ENCODE data around the gene GLTP.
"Not testable (repeated sequence)": the region's sequence is repeated elsewhere in the genome, so short reads cannot be mapped to it uniquely, and the experiment has no call there.

Gene GLTP

DNA sequence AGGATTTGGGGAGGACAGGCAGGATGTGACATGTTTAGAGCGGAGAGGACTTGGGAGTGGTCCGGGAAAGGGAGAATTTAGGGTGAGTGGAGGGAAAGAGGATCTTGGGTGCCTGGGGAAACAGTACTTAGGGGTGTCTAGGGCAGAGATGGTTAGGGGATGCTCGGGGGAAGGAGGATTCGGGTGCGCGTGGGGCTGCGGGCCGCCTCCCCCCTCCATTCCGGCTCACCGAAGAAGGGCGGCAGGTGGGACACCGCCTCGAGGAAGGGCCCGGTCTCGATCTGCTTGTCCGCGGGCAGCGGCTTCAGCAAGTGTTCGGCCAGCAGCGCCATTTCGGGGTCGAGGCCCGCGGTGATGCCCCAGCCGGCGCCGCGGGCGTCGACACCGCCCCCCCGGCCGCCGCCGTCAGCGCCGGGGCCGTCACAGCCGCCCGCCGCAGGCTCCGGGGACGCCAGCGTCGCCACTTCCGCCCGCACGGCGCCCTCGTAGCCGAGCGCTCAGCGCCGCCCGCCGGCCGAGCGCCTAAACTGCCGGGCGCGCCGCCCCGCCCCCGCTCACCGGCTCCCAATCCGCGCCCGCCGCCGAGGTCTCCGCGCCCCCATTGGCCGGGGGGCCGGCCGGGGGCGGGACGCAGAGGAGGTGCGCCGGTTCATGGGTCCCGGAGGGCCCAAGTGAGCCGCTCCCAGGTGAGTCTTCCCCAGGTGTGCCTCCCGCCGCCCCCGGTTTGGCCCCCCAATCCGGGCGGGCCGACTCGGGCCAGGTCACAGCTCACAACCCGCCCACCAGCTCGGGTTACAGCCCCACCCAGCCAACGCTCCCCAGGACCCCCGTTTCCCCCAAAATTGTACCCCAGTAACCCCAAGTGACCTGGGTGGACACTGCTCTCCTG, at the start of gene GLTP:
TSS of gene GLTP (minus strand) at position 499 of the 889 bp plus-strand sequence. CDS start at position 332, 167 bp downstream.
- DNase-seq, result peak; percentile 65 to 82

DNA sequence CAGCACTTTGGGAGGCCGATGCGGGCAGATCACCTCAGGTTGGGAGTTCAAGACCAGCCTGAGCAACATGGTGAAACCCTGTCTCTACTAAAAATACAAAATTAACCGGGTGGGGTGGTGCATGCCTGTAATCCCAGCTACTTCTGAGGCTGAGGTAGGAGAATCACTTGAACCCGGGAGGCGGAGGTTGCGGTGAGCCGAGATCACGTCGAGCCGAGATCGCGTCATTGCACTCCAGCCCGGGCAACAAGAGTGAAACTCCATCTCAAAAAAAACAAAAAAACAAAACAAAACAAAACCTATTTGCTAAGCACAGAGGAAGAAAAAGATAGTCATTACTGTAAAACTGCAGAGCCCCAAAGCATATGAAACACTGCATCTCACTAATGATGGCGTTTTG, 49.0 kb upstream of the GLTP start:
- DNase-seq, result not testable (repeated sequence)

- no peak for DNase-seq
Measured at GRCh38 chr12:109928058-109928656, 47.8 kb upstream of the GLTP start.

DNA sequence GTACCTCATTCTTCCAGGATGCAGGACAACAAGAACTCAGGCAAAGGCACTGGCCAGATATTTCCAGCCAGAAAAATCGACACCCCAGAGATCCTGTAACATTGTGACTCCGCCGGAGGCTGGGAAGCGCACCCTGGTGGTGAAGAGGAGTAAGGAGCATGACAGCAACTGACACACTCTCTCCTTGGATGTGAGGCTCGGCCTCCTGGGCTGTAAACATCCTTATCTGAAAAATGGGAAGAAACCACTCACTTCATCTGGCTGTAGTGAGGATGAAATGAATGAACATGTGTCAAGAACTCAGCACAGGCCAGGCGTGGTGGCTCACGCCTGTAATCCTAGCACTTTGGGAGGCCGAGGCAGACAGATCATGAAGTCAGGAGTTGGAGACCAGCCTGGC, 47.3 kb upstream of the GLTP start:
- DNase-seq, result peak; percentile 9 to 21

GRCh38 chr12:109926488-109927210, 46.3 kb upstream of the GLTP start:
- no peak for DNase-seq

DNA sequence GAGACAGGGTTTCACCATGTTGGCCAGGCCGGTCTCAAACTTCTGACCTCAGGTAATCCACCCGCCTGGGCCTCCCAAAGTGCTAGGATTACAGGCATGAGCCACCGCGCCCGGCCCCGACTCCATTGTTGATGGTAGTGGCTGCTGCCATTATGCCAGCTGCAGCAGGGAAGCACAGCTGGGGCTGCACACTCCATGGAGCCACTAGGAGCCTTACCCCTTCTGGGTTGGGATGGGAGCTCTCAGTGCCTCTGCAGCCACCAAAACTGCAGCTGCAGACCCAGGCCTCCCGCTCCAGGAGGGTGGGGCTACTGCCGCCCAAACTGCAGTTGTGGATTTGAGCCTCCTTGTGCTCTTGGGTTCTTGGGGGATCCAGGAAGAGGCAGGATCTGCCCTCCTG, 45.7 kb upstream of the GLTP start:
- no peak for DNase-seq

DNA sequence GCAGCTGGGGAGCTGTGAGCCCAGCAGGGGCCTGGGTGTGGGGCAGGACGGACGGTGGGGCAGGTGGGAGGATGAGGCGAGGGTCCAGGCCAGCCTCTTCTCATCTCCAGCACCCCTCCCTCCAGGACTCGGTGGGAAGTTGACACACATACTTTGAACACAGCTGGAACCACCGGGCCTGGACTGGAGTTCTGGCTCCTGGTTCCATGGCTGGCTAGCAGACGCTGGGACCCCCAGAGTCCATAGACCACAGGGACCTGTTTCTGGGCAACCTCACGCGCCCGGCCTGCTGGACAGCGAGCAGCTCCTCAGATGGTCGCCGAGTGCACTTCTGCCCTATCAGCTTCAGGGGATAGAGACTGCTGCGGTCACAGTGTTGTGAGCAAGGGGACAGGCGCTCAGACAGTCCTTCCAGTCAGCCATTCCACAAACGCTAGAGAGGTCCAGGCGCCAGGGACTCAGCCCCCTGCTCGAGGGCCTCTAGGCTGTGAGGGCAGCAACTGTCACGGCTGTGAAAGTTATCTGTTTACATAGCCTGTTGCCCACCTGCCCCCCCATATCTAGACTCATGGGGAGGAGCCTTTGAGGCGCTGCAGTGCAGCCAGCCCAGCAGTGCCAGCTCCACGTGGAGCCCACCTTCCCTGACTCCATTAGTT, 45.0 kb upstream of the GLTP start:
- DNase-seq, result no peak

DNA sequence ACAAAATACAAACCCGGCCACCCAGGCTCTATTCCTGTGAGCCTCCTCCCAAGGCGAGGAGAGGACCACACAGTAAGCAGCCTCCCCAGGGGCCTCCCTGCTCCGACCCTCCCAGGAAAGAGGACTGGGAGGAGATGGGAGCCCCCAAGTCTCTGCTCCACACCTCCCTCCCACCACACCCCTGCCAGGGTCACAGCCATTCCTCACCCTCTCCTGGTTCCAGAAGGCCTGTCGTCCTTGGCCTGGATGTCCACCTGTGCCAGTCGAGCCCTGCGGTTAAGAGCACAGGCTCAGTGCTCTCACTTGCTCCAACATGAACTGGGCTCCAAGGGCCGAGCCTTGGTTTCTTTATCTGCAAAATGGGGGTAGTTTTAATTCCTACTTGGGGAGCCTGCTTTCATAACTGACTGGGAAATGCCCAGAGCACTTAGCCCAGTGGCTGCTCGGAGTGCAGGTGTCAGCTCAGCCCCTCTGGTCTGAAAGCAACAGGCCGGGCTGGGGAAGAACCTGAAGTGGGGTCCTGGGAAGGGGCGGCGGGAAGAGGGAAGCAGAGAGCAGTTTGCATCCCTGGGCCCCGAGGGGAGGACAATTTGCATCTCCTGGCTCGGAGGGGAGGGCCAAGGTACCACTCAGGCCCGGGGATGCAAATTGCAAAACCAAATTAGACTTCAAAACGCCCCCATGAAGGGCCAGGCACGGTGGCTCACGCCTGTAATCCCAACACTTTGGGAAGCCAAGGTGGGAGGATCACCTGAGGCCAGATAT, 43.3 kb upstream of the GLTP start:
- DNase-seq, result no peak

DNA sequence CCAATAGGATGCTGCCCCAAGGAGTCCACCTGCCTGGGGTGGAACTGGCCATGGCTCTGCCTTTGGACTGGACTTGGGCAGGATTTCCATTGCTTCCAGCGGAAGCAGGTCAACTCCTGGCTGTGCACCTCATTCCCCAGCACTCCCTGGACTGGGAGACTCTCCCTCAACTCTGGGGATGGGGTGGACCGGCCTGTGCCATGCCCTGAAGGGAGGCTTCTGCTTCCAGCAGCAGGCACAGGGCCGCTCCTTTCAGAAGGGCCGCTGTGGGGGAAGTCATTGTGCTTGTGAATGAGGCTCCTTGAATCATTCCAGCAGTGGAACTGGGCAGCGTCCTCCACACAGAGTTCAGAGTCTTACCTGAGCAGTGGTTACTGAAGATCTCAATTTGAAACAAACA, 42.7 kb upstream of the GLTP start:
- no peak for DNase-seq

DNA sequence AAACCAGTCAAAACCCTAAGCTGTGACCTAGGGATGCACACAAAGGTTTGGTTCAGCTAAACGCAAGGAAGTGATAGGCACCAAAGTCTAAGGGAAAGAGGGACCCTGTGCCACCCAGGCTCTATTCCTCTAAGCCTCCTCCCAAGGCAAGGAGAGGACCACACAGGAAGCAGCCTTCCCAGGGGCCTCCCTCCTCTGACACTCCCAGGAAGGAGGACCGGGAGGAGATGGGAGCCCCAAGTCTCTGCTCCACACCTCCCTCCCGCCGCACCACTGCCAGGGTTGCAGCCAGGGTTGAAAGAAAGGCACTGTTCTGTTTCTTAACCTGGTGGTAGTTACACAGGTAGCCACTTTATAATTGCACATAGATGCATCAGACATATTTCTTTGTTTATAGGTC, 41.6 kb upstream of the GLTP start:
- no peak for DNase-seq

DNA sequence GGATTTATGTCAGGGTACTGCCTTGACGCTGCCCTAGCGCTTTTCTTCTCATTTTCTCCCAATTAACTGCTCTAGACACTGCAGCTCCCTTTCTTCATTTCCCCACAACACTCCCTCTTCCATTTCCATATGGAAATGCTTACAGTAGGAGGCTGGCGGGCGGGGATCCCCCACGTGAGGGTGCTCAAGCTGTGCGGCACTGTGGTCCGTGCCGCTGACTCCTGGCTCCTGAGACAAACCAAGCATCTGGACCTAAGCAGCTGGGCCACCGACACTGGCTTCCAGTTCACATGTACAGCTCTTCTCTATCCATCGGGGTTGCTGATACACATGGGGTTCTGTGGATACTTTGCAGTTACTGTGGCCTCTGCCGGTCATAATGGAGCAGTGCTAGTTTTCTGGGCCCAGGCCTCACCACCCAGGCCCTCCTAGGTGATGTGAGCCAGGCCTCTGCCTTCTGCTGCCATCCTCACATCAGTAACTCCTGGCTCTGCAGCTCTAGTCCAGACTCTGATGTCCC, 40.0 kb upstream of the GLTP start:
- peak in 1 of 2 experiments; percentile 21 for DNase-seq

DNA sequence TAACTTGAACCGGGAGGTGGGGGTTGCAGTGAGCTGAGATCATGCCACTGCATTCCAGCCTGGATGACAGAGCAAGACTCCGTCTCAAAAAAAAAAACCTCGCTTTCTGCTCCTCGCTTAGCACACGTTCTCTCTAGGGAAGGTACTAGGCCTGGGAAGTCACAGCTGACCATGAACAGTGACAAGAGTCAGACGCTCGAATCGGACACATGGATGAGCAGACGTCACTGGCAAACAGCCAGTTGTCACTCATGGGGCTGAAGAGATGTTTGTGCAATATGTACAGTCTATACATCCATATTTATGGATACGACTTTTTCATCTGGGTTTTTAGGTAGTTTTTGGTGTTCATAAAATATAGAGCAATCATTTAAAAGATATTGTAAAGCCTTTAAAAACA, 39.1 kb upstream of the GLTP start:
- no peak for DNase-seq

DNA sequence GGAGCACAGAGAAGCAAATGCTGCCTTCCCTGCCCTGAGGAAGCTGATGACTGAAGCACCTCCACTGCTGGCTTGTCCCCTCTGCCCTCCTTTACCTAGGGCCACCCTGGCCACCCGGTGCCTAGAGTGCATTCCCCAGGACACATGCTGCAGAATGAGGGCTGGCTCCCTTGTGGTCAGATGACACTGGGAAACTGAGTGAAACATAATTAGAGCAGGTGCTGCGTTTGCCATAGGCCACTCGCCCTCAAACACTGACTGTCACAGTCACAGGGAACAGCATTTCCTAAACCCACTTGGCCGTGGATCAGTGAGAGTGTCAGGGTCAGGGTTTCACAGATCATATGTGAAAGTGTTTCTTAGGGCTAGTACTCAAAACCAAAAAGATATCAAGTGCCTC, 35.7 kb upstream of the GLTP start:
- no peak for DNase-seq

GRCh38 chr12:109915171-109916040, 35.1 kb upstream of the GLTP start:
- no peak for DNase-seq

DNA sequence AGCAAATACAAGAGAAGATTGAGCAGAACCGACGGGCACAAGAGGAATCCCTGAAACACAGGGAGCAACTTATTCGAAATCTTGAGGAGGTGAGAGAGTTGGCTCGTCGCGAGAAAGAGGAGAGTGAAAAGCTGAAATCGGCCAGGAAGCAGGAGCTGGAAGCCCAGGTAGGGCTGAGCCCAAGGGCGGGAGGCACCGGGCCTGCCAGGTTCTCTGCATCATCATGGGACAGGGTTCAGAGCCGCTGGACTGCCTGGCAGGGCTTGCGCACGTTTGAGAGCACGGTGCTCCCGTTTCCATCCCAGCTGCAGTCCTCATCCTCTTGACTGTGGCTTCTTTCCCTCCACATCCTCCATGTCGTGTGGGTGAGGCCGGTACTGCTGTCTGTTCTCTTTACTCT, 34.1 kb upstream of the GLTP start:
- DNase-seq, result no peak

DNA sequence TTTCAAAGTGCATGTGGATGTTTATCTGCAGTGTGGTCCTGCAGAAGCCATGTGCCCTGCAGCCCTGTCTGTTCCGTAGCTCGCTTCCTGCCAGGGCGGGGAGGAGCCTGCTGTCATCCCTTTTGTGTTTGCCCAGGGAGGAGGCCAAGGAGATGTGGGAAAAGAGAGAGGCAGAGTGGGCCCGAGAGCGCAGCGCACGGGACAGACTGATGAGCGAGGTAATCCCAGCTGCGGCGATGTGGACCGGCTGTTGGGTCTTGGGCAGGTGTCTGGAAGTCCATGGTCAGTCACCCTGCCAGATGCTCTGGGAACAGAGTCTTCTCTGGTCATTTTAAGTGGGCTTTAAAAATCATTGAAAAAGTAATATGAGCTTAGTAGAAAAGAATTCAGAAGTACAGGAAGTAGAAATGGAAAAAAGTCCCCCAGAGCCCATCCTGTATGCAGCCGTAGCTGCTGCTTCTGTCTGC, 32.5 kb upstream of the GLTP start:
- no peak for DNase-seq

DNA sequence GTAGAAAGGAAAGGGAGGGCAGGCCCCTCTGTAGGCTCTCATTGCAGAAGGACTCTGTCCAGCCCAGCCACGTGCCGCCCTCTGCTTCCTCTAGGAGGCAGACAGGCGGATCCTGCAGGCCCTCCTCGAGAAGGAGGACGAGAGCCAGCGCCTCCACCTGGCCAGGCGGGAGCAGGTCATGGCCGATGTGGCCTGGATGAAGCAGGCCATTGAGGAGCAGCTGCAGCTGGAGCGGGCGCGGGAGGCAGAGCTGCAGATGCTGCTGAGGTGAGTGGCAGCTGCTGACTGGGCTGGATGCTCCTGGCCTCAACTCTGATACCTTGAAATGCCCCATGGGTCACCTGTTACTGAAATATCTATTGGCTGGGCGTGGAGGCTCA, 30.6 kb upstream of the GLTP start:
- peak in 1 of 2 experiments; percentile 10 for DNase-seq

GRCh38 chr12:109910254-109910968, 30.1 kb upstream of the GLTP start:
- no peak for DNase-seq

DNA sequence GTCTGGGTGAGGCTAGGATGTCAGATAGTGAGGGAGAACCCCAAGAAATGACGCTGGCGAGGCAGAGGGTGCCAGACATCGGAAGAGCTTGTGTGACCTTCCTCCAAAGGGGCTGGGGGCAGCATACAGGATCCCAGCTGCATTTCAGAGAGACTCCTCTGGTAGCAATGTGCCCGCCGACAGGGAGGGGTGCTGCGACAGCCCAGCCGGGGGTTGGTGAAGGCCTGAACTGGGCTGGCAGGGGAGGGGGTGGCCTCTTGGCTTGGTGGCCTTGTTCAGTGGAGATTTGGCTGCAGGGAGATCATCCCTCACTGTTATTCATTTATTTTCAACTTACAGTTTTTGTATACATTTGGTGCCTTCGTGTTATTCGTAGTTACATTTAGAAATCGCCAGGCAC, 25.0 kb upstream of the GLTP start:
- no peak for DNase-seq

- no peak for DNase-seq
Measured at GRCh38 chr12:109902891-109903418, 22.6 kb upstream of the GLTP start.

All from NCI-H524 (cell line).